Subcutaneous abdominal adipose tissue (tissue), 5 donors: ENCODE measurements around the gene CCNB2.
A peak's percentile ranks its signal among the peaks of the same experiment; 100 is the strongest.
"Not testable (repeated sequence)": the region's sequence is repeated elsewhere in the genome, so short reads cannot be mapped to it uniquely, and the experiment has no call there.

Source experiments
- H3K27ac ChIP-seq: one replicate; pipeline ENCODE4 v1.7.0; 2013; ENCODE audit warnings: low read depth, mild to moderate bottlenecking, inconsistent platforms, low read length, moderate library complexity
- H3K27me3 ChIP-seq, 5 donors: one replicate each; pipeline ENCODE4 v1.7.0; 2013; ENCODE audit warnings: low read length in 5 of 5, inconsistent platforms in 1 of 5; ENCODE audit not compliant: control insufficient read depth in 5 of 5, insufficient read depth in 4 of 5
- H3K36me3 ChIP-seq, 5 donors: one replicate each; pipeline ENCODE4 v1.7.0; 2013; ENCODE audit warnings: low read length in 5 of 5; ENCODE audit not compliant: control insufficient read depth in 5 of 5, insufficient read depth in 5 of 5
- H3K4me1 ChIP-seq, 5 donors: one replicate each; pipeline ENCODE4 v1.7.0; 2013; ENCODE audit warnings: low read length in 5 of 5, mild to moderate bottlenecking in 3 of 5, moderate library complexity in 1 of 5; ENCODE audit not compliant: control insufficient read depth in 5 of 5, insufficient read depth in 5 of 5
- H3K4me3 ChIP-seq, 5 donors: one replicate each; pipeline ENCODE4 v1.7.0; 2013; ENCODE audit warnings: low read length in 5 of 5, low read depth in 1 of 5
- H3K9ac ChIP-seq, 5 donors: one replicate each; pipeline ENCODE4 v1.7.0; 2013; ENCODE audit warnings: low read length in 5 of 5, mild to moderate bottlenecking in 4 of 5, moderate library complexity in 3 of 5
- H3K9me3 ChIP-seq, 5 donors: one replicate each; pipeline ENCODE4 v1.7.0; 2013; ENCODE audit warnings: low read length in 5 of 5; ENCODE audit not compliant: control insufficient read depth in 5 of 5
- donor health status: healthy.
- donor health status: healthy.
- donor health status: healthy.
- donor health status: healthy.
- donor health status: healthy.

CCNB2 gene

DNA sequence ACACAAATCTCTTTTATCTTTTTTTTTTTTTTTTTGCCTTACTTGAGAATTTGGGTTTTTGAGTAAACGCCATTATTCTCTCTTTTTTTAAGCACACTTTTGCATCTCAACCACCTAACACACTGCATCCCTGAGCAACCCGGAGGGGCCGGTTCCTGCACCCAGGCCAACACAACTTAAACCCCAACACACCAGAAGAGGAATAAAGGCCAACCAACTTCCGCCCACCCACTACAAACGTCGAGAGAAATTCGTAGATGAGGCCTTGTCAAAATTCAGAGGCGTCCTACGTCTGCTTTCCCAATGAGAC lies 389 bp upstream of the CCNB2 start:
- Histone ChIP-seq H3K9ac (peak overlapping the region in 4 of 5 donors; percentile 68 to 77 (median 72)), H3K9me3 (no peaks in the 10 kb centered on the region), H3K4me1 (peaks cover 0 to 14% (median 13%) of the 10 kb centered on the region in 5 donors), H3K27ac (no peak overlapping the region), H3K27me3 (no peaks in the 10 kb centered on the region), H3K36me3 (peaks cover 0 to 6% (median 5%) of the 10 kb centered on the region in 5 donors), H3K4me3 (peak overlapping the region; percentile 78 to 94 (median 89))

DNA sequence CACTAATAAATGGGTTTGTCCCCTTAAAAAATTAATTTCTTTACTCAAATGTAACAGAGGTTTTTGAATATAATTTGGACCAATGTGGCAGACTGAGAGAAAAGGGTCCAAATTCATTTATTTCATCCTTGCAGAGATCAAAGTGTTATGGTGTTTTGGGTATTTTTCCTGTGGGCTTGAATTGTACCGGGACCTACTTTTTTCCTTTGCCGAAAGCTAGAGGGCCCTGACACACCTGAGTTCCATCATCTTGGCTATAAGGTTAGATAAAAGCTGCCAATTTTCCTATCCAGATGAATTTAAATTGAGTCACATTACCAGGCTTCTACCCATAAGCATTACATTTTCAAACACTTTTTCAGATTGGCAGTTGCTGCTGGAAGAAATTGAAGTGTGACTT lies 908 bp downstream of the CCNB2 start:
- Histone ChIP-seq H3K9ac (peak overlapping the region in 1 of 5 donors; percentile 74), H3K27ac (no peak overlapping the region), H3K4me1 (peaks cover 0 to 14% (median 13%) of the 10 kb centered on the region in 5 donors), H3K27me3 (no peaks in the 10 kb centered on the region), H3K36me3 (no peaks in the 10 kb centered on the region), H3K9me3 (no peaks in the 10 kb centered on the region), H3K4me3 (peak overlapping the region in 3 of 5 donors; percentile 78 to 94 (median 91))

DNA sequence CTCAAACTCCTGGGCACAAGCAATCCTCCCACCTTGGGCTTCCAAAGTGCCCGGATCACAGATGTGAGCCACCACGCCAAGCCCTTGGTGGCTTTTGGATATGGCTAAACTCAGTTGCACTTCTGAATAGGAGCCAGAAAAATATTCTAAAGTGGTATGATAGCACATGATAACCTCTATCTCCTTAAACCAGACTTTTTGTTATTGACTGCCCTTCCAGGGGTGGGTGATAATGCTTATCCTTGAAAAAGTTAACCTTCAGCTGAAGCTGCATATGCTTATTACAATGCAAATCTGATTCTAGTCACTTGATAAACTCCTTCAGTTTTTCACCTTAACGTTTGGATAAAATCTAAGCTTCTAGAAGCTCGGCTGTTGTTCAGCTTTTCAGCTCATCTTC lies 6.3 kb downstream of the CCNB2 start:
- Histone ChIP-seq H3K4me1 (no peaks in the 10 kb centered on the region), H3K27me3 (no peaks in the 10 kb centered on the region), H3K27ac (no peak overlapping the region), H3K9me3 (no peaks in the 10 kb centered on the region), H3K36me3 (no peaks in the 10 kb centered on the region), H3K9ac (no peak overlapping the region), H3K4me3 (no peak overlapping the region)

GRCh38 chr15:59115047-59115446 lies 10.1 kb downstream of the CCNB2 start:
- Histone ChIP-seq H3K27ac (no peak overlapping the region), H3K4me3 (no peak overlapping the region), H3K27me3 (no peaks in the 10 kb centered on the region), H3K9me3 (no peaks in the 10 kb centered on the region), H3K36me3 (no peaks in the 10 kb centered on the region), H3K4me1 (no peaks in the 10 kb centered on the region), H3K9ac (no peak overlapping the region)

DNA sequence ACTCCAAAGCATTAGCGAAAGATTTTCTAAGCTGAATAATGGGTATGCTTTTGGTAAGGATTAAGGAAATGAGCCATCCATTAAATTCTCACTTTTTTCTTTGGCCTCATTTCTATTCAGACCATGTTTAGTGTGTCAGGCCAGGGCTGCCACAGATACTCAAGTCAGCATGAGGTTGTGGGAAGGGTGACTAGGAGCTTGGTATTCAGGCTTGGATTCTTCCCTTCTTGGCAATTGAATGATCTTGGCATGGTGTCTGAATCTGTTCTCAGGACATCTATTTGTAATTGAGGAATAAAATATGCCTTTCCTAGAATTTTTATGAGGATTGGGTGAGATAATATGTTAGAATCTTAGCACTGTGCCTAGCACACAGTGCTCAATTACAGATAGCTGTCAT lies 11.2 kb downstream of the CCNB2 start:
- no peak overlapping the region for H3K4me3 ChIP-seq
- H3K9me3 ChIP-seq, result no peaks in the 10 kb centered on the region
- no peaks in the 10 kb centered on the region for H3K36me3 ChIP-seq
- H3K4me1 ChIP-seq, result no peaks in the 10 kb centered on the region
- H3K27me3 ChIP-seq, result no peaks in the 10 kb centered on the region
- no peak overlapping the region for H3K27ac ChIP-seq
- H3K9ac ChIP-seq, result no peak overlapping the region

GRCh38 chr15:59116771-59117170 lies 11.8 kb downstream of the CCNB2 start:
- Histone ChIP-seq H3K9me3 (no peaks in the 10 kb centered on the region), H3K27me3 (no peaks in the 10 kb centered on the region), H3K9ac (no peak overlapping the region), H3K4me3 (no peak overlapping the region), H3K4me1 (no peaks in the 10 kb centered on the region), H3K27ac (no peak overlapping the region), H3K36me3 (no peaks in the 10 kb centered on the region)

DNA sequence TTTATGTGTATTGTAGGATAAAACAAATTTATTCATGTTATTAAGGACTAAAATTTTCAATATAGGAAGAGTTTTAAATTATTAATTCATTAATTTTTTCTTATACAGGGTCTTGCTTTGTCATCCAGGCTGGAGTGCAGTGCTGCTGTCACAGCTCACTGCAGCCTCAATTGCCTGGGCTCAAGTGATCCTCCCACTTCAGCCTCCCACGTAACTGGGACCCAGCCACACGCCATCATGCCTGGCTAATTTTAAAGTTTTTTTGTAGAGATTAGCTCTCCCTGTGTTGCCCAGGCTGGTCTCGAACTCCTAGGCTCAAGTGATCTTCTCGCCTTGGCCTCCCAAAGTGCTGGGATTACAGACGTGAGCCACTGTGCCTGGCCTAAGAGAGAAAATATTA lies 14.7 kb downstream of the CCNB2 start:
- H3K27ac ChIP-seq, result no peak overlapping the region
- H3K36me3 ChIP-seq, result no peaks in the 10 kb centered on the region
- H3K4me3 ChIP-seq, result no peak overlapping the region
- H3K9ac ChIP-seq, result no peak overlapping the region
- no peaks in the 10 kb centered on the region for H3K9me3 ChIP-seq
- no peaks in the 10 kb centered on the region for H3K27me3 ChIP-seq
- no peaks in the 10 kb centered on the region for H3K4me1 ChIP-seq

DNA sequence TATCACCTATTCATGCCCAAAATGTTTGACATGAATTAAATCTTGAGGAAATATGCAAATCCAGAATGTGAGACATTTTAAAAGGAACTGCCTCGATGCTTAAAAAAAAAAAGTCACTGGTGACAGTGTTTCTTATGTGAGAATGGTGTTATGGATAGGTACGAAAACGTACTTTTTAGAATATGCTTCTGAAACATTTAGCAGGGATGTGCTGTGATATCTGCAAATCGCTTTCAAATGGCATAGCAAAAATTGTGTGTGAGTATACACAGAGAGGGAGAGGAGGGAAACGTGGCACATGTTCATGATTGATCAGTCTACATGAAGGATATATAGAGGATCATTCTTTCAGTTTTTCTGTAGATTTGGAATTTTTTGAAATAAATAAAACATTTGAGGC lies 16.0 kb downstream of the CCNB2 start:
- no peak overlapping the region for H3K27ac ChIP-seq
- H3K4me3 ChIP-seq, result no peak overlapping the region
- H3K4me1 ChIP-seq, result no peaks in the 10 kb centered on the region
- H3K27me3 ChIP-seq, result no peaks in the 10 kb centered on the region
- H3K9me3 ChIP-seq, result no peaks in the 10 kb centered on the region
- no peaks in the 10 kb centered on the region for H3K36me3 ChIP-seq
- H3K9ac ChIP-seq, result no peak overlapping the region

GRCh38 chr15:59124261-59124660 lies 19.3 kb downstream of the CCNB2 start:
- no peaks in the 10 kb centered on the region for H3K9me3 ChIP-seq
- H3K4me1 ChIP-seq, result no peaks in the 10 kb centered on the region
- H3K27ac ChIP-seq, result no peak overlapping the region
- H3K9ac ChIP-seq, result no peak overlapping the region
- H3K4me3 ChIP-seq, result no peak overlapping the region
- H3K36me3 ChIP-seq, result no peaks in the 10 kb centered on the region
- no peaks in the 10 kb centered on the region for H3K27me3 ChIP-seq

GRCh38 chr15:59125683-59126082 lies 20.7 kb downstream of the CCNB2 start:
- H3K9ac ChIP-seq, H3K9me3 ChIP-seq: not testable (repeated sequence)

DNA sequence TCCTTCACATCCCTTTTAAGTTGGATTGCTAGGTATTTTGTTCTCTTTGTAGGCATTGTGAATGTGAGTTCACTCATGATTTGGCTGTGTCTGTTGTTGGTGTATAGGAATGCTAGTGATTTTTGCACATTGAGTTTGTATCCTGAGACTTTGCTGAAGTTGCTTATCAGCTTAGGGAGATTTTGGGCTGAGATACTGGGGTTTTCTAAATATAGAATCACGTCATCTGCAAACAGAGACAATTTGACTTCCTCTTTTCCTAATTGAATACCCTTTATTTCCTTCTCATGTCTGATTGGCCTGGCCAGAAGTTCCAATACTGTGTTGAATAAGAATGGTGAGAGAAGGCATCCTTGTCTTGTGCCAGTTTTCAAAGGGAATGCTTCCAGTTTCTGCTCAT lies 22.3 kb downstream of the CCNB2 start:
- not testable (repeated sequence) for H3K9ac ChIP-seq, H3K9me3 ChIP-seq, H3K4me3 ChIP-seq, H3K27me3 ChIP-seq, H3K27ac ChIP-seq, H3K36me3 ChIP-seq, H3K4me1 ChIP-seq

More at GRCh38 chr15:59125683-59126082, 20.7 kb downstream of the CCNB2 start:
- H3K4me1 ChIP-seq, H3K27ac ChIP-seq, H3K4me3 ChIP-seq, H3K27me3 ChIP-seq, H3K36me3 ChIP-seq: not testable (repeated sequence)
